Stomach (tissue), 9 donors: ENCODE data around the gene CCIN. TPM values are rescaled to one million over a fixed set of nuclear protein-coding genes. Genes with fewer than 3 reads are reported as not detected.

Source experiments
- DNase-seq, 2 donors: peaks; one replicate each; pipeline versions ENCODE4 v3.0.0 to v3.0.0-alpha.2; 2013 to 2019
- H3K27ac ChIP-seq, 5 donors: fragments of 200-600 bp in 4 of 5; sonication (generic) in 4 of 5; one replicate each; pipeline ENCODE4 v1.5.1; 2013 to 2019; ENCODE audit warnings: mild to moderate bottlenecking in 1 of 5, moderate library complexity in 1 of 5
- H3K27me3 ChIP-seq, 3 donors: fragments of 200-600 bp; sonication (generic); one replicate each; pipeline ENCODE4 v1.5.1; 2017 to 2019; ENCODE audit warnings: mixed run types in 1 of 3
- H3K36me3 ChIP-seq, 4 donors: fragments of 200-600 bp; sonication (generic); 1 replicate in 3 of 4; 2 replicates in 1 of 4; pipeline ENCODE4 v1.5.1; 2016 to 2019
- H3K4me1 ChIP-seq, 4 donors: fragments of 200-600 bp; sonication (generic); one replicate each; pipeline ENCODE4 v1.5.1; 2016 to 2019
- H3K4me3 ChIP-seq, 4 donors: fragments of 200-600 bp; sonication (generic) in 3 of 4; one replicate each; pipeline ENCODE4 v1.5.1; 2016 to 2019; ENCODE audit warnings: mild to moderate bottlenecking in 1 of 4
- H3K9me3 ChIP-seq, 4 donors: fragments of 200-600 bp; sonication (generic); one replicate each; pipeline ENCODE4 v1.5.1; 2016 to 2019
- CTCF ChIP-seq, 7 experiments: fragments of 450-650 bp in 4 of 7; fragments of 200-600 bp in 3 of 7; sonication (generic) in 3 of 7; IDR thresholded peaks; one replicate each; pipeline ENCODE4 v1.5.1; 2016 to 2019; ENCODE audit warnings: antibody characterized with exemption in 7 of 7, control low read depth in 2 of 7, mild to moderate bottlenecking in 1 of 7
- EP300 ChIP-seq: sonication (generic); formaldehyde crosslinking; IDR thresholded peaks from one replicate; pipeline ENCODE4 v1.6.1; 2017; ENCODE audit warnings: antibody characterized with exemption
- POLR2A ChIP-seq, 4 donors: fragments of 450-650 bp; IDR thresholded peaks; one replicate each; pipeline ENCODE4 v1.6.1; 2016; ENCODE audit warnings: antibody characterized with exemption in 4 of 4, control low read depth in 2 of 4, mild to moderate bottlenecking in 1 of 4, moderate library complexity in 1 of 4
- POLR2AphosphoS5 ChIP-seq, 3 donors: sonication (generic); formaldehyde crosslinking; IDR thresholded peaks; one replicate each; pipeline ENCODE4 v1.6.1; 2016; ENCODE audit warnings: antibody characterized with exemption in 3 of 3
- WGBS, 5 donors: extraction: QIAGEN DNeasy Blood & Tissue Kit in 3 of 5; methylation state at CpG; one replicate each; pipeline versions ENCODE4 v1.1.5 to v1.1.7; 2013 to 2018; 5-methylcytosine and 5-hydroxymethylcytosine counted together
- intact Hi-C: fragments of 100-400 bp; cut with DNase I; formaldehyde crosslinking; loops from one replicate; pipeline ENCODE4 v1.15.1; 2023; ENCODE audit warnings: low total_unique reads
- polyA plus RNA-seq, 3 donors: library from polyadenylated mRNA; stranded (reverse); fragments of 200-250 nt; gene quantifications; one replicate each; pipeline ENCODE4 v1.2.3, GENCODE V29; 2013
- total RNA-seq, 5 donors: library from RNA; depleted of rRNA; stranded (reverse); fragments of >200 nt; gene quantifications; one replicate each; pipeline versions ENCODE4 v1.1.0 to v1.2.3, GENCODE V29; 2014 to 2016
- donor health status: healthy with polysubstance abuse.
- donor health status: Bipolar disorder and iron deficiency.
- donor health status: healthy.

Gene CCIN
- total and polyA plus RNA-seq, 8 donors, result 0.08 to 1.3 (median 0.45) TPM; not detected in 3

- intact Hi-C loops, result loop anchor here (5.0 kb wide), 1 partner anchor 63 kb away; no protein-coding TSS in a partner anchor
- H3K4me3 ChIP-seq, result no peak overlapping the region
- no peaks in the 10 kb centered on the region for H3K9me3 ChIP-seq
- H3K27ac ChIP-seq, result peak overlapping the region in 3 of 5 donors; percentile 57 to 83 (median 77)
- no peak for TF ChIP-seq CTCF (IDR thresholded peaks at IDR 0.05)
- TF ChIP-seq POLR2AphosphoS5 (IDR thresholded peaks at IDR 0.05), result no peak
- TF ChIP-seq POLR2A (IDR thresholded peaks at IDR 0.05), result no peak
- no peak for TF ChIP-seq EP300
- H3K36me3 ChIP-seq, result no peaks in the 10 kb centered on the region
- 59 to 71% (median 66%) methylated on average over 3 of the region's 3 CpGs for WGBS, 5 donors
- H3K27me3 ChIP-seq, result peaks cover 0 to 6% (median 0%) of the 10 kb centered on the region in 3 donors
- peak in 1 of 2 donors; percentile 31 for DNase-seq
- peaks cover 7 to 53% (median 26%) of the 10 kb centered on the region in 4 donors for H3K4me1 ChIP-seq
These were observed 4.2 kb upstream of the CCIN start for GRCh38 chr9:36164989-36165388.

GRCh38 chr9:36165826-36166167 lies 3.4 kb upstream of the CCIN start:
- H3K27me3 ChIP-seq, result peaks cover 0 to 6% (median 0%) of the 10 kb centered on the region in 3 donors
- peaks cover 7 to 53% (median 26%) of the 10 kb centered on the region in 4 donors for H3K4me1 ChIP-seq
- intact Hi-C loops, result no loop called here
- no peaks in the 10 kb centered on the region for H3K36me3 ChIP-seq
- 26 to 48% (median 44%) methylated on average over 12 of the region's 12 CpGs for WGBS, 5 donors
- no peak for DNase-seq
- TF ChIP-seq CTCF (IDR thresholded peaks at IDR 0.05) (no peak), POLR2A (IDR thresholded peaks at IDR 0.05) (no peak), EP300 (no peak), POLR2AphosphoS5 (IDR thresholded peaks at IDR 0.05) (no peak)
- H3K9me3 ChIP-seq, result no peaks in the 10 kb centered on the region
- H3K27ac ChIP-seq, result peak overlapping the region in 4 of 5 donors; percentile 57 to 83 (median 72)
- peak overlapping the region; percentile 47 to 58 (median 52) for H3K4me3 ChIP-seq

- no peaks in the 10 kb centered on the region for H3K36me3 ChIP-seq
- H3K27me3 ChIP-seq, result peaks cover 0 to 6% (median 0%) of the 10 kb centered on the region in 3 donors
- H3K4me1 ChIP-seq, result peaks cover 7 to 49% (median 26%) of the 10 kb centered on the region in 4 donors
- H3K9me3 ChIP-seq, result no peaks in the 10 kb centered on the region
- TF ChIP-seq EP300 (no peak), CTCF (IDR thresholded peaks at IDR 0.05) (peak in 5 of 7 experiments; percentile 81 to 96 (median 88)), POLR2AphosphoS5 (IDR thresholded peaks at IDR 0.05) (peak in 1 of 3 donors; percentile 62)
- DNase-seq, result peak; percentile 87 to 94
- peak overlapping the region; percentile 18 to 83 (median 66) for H3K27ac ChIP-seq
- peak overlapping the region; percentile 47 to 58 (median 52) for H3K4me3 ChIP-seq
- WGBS, 5 donors, result 2 to 6% (median 5%) methylated on average over 36 to 58 of the region's 58 CpGs
- intact Hi-C loops, result no loop called here
These were observed 2.8 kb upstream of the CCIN start for GRCh38 chr9:36166168-36166927.

- intact Hi-C loops, result no loop called here
- H3K4me1 ChIP-seq, result peaks cover 0 to 25% (median 16%) of the 10 kb centered on the region in 4 donors
- no peak overlapping the region for H3K4me3 ChIP-seq
- no peak for DNase-seq
- peaks cover 0 to 6% (median 0%) of the 10 kb centered on the region in 3 donors for H3K27me3 ChIP-seq
- 89 to 95% (median 93%) methylated on average over 17 of the region's 17 CpGs for WGBS, 5 donors
- H3K36me3 ChIP-seq, result no peaks in the 10 kb centered on the region
- no peak overlapping the region for H3K27ac ChIP-seq
- TF ChIP-seq POLR2AphosphoS5 (IDR thresholded peaks at IDR 0.05) (no peak), EP300 (no peak), POLR2A (IDR thresholded peaks at IDR 0.05) (no peak), CTCF (IDR thresholded peaks at IDR 0.05) (no peak)
- H3K9me3 ChIP-seq, result no peaks in the 10 kb centered on the region
These were observed 520 bp downstream of the CCIN start for GRCh38 chr9:36169708-36170107.
